Stimulated activated naive B cell treated with anti-CD40 and anti-IgM and Interleukin-4, amounts not matched to agents 10 μg/mL and 1 μg/mL and 100 μg/mL, for 72 hours (primary cell): Measurements from ENCODE around the gene GSN.

Source experiments
- ATAC-seq, 2 donors: fragments of 150-1000 bp; cut with Tn5 transposase; replicated peaks; 2 replicates each; pipeline ENCODE4 v1.10.0; 2021; ENCODE audit warnings: moderate library complexity in 1 of 2
- DNase-seq: peaks from one replicate; pipeline ENCODE4 v3.0.0; 2021
- H3K27ac Mint-ChIP-seq: one replicate; pipeline ENCODE4 v1.8.0; 2022; ENCODE audit warnings: mild to moderate bottlenecking, mixed read lengths
- H3K27me3 Mint-ChIP-seq, 2 donors: one replicate each; pipeline ENCODE4 v1.8.0; 2022; ENCODE audit warnings: mixed read lengths in 2 of 2
- H3K36me3 Mint-ChIP-seq, 2 donors: one replicate each; pipeline ENCODE4 v1.8.0; 2022; ENCODE audit warnings: mixed read lengths in 2 of 2, mild to moderate bottlenecking in 1 of 2
- H3K4me1 Mint-ChIP-seq, 2 donors: one replicate each; pipeline ENCODE4 v1.8.0; 2022; ENCODE audit warnings: mixed read lengths in 2 of 2, mild to moderate bottlenecking in 1 of 2
- H3K4me3 Mint-ChIP-seq, 2 donors: one replicate each; pipeline ENCODE4 v1.8.0; 2022; ENCODE audit warnings: mild to moderate bottlenecking in 2 of 2, mixed read lengths in 2 of 2, moderate library complexity in 1 of 2
- H3K9me3 Mint-ChIP-seq, 2 donors: one replicate each; pipeline ENCODE4 v1.8.0; 2022; ENCODE audit warnings: mixed read lengths in 2 of 2, mild to moderate bottlenecking in 1 of 2

GSN gene

DNA sequence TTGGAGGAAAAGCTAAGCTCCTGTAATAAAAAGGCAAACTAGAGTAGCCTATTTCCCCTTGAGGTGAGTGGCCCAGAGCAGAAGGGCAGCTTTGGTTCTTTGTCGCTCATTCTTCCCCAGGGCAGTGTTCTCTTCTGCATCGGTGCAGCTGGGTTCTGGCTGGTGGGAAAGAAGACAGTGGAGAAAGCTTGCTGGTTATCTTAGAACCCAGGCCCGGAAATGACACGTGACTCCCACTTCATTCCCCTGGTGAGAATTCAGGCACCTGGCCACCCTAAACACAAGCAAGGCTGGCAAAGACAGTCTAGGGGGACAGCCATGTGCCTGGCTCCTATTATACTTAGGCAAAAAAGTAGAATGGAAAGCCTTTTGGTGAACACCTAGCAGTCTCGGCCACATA is 32.5 kb upstream of the GSN start:
- ATAC-seq, result no peak
- peaks cover 53 to 74% of the 10 kb centered on the region in 2 donors for H3K36me3 Mint-ChIP-seq
- no peaks in the 10 kb centered on the region for H3K9me3 Mint-ChIP-seq
- no peak overlapping the region for H3K27ac Mint-ChIP-seq
- no peak for DNase-seq
- H3K4me1 Mint-ChIP-seq, result peaks cover 2 to 10% of the 10 kb centered on the region in 2 donors
- no peaks in the 10 kb centered on the region for H3K27me3 Mint-ChIP-seq
- H3K4me3 Mint-ChIP-seq, result no peak overlapping the region

DNA sequence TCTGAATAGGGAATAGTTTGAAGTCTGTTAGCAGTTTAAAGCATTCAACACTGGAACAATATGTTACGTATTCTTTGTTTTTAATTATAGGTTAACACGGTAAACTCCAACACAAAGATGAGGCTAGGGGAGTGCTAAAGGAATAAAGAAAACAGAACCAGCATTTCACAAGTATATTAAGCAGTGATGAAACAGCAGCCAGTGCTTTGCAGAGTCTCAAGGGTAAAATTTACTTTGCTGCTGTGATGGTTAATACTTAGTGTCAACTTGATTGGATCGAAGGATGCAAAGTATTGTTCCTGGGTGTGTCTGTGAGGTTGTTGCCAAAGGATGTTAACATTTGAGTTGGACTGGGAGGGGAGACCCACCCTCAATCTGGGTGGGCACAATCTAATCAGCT is 30.0 kb upstream of the GSN start:
- Mint-ChIP-seq H3K4me3 (no peak overlapping the region), H3K36me3 (peaks cover 45 to 76% of the 10 kb centered on the region in 2 donors), H3K4me1 (peaks cover 2 to 10% of the 10 kb centered on the region in 2 donors), H3K9me3 (peaks cover 0 to under 1% of the 10 kb centered on the region in 2 donors), H3K27ac (no peak overlapping the region), H3K27me3 (no peaks in the 10 kb centered on the region)
- DNase-seq (no peak), ATAC-seq (no peak)

DNA sequence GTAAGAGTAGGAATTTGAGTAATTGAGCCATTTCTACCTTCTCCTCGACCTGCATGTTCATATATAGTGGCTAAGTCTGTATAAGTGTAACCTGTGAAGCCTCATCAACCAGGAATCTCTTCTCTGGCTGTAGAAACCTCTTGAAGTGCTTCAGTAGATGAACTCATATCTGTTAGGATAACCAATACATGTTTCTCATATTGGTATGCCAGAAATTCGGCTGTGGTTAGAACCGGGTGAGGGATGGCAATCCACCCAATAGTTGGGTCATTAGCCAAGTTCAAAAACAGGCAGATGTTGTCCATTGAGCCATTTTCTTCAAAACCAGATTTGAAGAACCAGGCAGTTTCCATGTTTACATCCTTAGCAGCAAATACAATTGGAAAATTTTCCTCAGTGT is 28.9 kb upstream of the GSN start:
- DNase-seq (no peak), ATAC-seq (no peak)
- H3K4me3 Mint-ChIP-seq, result no peak overlapping the region
- H3K9me3 Mint-ChIP-seq, result peaks cover 7 to 8% of the 10 kb centered on the region in 2 donors
- no peak overlapping the region for H3K27ac Mint-ChIP-seq
- H3K4me1 Mint-ChIP-seq, result peaks cover 2 to 10% of the 10 kb centered on the region in 2 donors
- H3K36me3 Mint-ChIP-seq, result peaks cover 53 to 81% of the 10 kb centered on the region in 2 donors
- H3K27me3 Mint-ChIP-seq, result no peaks in the 10 kb centered on the region

DNA sequence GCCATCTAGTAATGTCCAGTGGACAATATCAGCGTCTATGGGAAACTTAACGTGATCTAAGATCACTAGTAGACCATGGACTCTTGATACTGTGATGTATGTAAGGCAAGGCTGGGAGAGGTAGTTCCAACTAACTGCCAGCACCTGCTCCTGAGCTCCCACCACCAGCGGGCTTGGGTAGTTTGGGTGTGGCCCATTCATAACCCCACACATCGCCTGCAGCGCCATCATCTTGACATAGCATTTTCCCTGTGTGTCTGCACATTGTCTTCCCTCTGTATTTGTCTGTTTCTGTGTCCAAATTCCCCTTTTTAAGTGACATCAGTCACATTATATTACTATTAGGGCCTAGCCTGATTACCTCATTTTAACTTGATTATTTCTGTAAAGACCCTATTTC is 28.1 kb upstream of the GSN start:
- no peak overlapping the region for H3K4me3 Mint-ChIP-seq
- peaks cover 53 to 81% of the 10 kb centered on the region in 2 donors for H3K36me3 Mint-ChIP-seq
- H3K27ac Mint-ChIP-seq, result no peak overlapping the region
- ATAC-seq (no peak), DNase-seq (no peak)
- H3K4me1 Mint-ChIP-seq, result peaks cover 2 to 10% of the 10 kb centered on the region in 2 donors
- H3K27me3 Mint-ChIP-seq, result no peaks in the 10 kb centered on the region
- H3K9me3 Mint-ChIP-seq, result peaks cover 8% of the 10 kb centered on the region in 2 donors

DNA sequence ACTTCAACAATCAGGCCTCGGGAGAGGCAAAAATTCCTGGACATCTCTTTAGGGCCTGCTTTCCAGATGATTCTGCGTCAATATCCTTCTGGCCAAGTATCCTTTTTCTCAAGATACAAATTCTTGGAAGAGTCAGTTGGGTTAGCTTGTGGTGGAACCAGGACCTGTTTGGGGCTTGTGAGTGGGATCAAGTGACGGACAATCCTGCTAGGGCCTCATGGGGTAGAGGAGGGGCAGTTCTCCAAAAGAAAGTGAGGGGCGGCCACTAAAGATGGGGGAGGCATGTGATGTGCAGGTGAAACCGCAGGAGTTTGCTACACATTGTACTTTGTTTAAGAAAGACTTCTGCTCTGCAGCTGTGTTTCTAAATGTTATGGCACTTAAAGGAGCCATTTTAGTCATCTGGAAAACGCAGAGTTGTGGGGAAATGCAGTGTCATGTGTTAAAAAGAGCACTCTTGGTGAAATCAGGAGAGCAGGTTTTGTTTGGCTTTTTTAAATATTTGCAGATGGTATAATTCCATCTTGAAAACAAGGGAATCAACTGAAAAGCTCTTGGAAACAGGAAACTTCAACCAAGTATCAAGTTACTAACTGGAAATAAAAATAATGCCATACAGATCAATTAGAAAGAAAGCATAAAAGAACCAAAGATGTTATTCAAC is 27.4 kb upstream of the GSN start:
- Mint-ChIP-seq H3K4me1 (peaks cover 2 to 10% of the 10 kb centered on the region in 2 donors), H3K27ac (no peak overlapping the region), H3K36me3 (peaks cover 48 to 73% of the 10 kb centered on the region in 2 donors)

DNA sequence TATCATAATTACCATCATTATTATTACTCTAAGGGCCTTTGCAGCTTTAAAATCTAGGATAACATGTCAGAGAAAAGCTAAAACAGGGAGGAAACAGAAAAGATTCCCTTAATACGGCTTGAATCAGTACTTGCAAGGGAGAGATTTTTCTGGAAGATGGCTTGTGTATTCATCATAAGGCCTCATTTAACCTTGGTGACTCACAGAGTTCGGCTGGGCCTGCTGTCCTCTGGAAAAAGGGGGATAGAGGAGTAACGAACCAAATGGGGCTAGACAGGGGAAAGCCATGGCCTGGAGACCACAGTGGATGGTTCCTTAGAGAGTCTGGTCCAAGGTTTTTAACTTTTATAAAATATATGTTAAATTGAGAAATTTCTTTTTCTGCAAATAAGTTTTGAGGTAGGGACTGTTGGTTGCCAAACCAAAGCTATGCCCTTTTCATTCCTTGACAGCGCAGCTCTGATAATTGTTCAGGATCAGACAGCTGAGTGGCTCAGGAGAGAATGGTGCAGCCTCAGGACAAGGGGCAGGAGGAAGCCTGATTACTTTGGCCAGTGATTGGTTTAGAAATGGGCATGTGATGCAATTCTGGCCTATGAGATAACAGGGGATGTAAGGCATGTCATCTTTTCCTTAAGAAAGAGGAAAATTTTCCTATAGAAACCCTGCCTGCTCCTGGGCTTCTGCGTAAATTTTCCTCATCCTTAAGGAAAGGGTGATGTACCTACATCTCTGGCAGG is 25.6 kb upstream of the GSN start:
- Mint-ChIP-seq H3K27me3 (no peaks in the 10 kb centered on the region), H3K36me3 (peaks cover 44 to 66% of the 10 kb centered on the region in 2 donors), H3K4me3 (no peak overlapping the region), H3K27ac (no peak overlapping the region), H3K4me1 (peaks cover 0 to 1% of the 10 kb centered on the region in 2 donors), H3K9me3 (peaks cover 8% of the 10 kb centered on the region in 2 donors)
- DNase-seq, result no peak
- no peak for ATAC-seq

More for the DNA sequence above, 27.4 kb upstream of the GSN start:
- no peak for ATAC-seq
- no peaks in the 10 kb centered on the region for H3K27me3 Mint-ChIP-seq
- no peak overlapping the region for H3K4me3 Mint-ChIP-seq
- peaks cover 8% of the 10 kb centered on the region in 2 donors for H3K9me3 Mint-ChIP-seq
- DNase-seq, result no peak

DNA sequence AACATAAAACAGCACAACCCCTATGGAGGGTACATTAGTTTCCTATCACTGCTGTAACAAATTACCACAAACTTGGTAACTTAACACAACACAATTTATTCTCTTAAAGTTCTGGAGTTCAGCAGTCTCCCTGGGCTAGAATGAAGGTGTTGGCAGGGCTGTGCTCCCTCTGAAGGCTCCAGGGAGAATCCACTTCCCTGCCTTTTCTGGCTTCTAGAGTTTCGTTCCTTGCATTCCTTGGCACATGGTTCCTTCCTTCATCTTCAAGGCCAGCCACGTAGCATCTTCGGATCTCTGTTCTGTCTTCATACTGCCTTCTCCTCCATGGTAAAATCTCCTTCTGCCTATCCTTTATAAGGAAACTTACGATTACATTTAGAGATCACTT is 25.0 kb upstream of the GSN start:
- Mint-ChIP-seq H3K4me3 (no peak overlapping the region), H3K36me3 (peaks cover 45 to 62% of the 10 kb centered on the region in 2 donors), H3K27ac (no peak overlapping the region), H3K27me3 (no peaks in the 10 kb centered on the region), H3K9me3 (peaks cover 8% of the 10 kb centered on the region in 2 donors), H3K4me1 (peaks cover 0 to 1% of the 10 kb centered on the region in 2 donors)
- ATAC-seq (no peak), DNase-seq (no peak)

DNA sequence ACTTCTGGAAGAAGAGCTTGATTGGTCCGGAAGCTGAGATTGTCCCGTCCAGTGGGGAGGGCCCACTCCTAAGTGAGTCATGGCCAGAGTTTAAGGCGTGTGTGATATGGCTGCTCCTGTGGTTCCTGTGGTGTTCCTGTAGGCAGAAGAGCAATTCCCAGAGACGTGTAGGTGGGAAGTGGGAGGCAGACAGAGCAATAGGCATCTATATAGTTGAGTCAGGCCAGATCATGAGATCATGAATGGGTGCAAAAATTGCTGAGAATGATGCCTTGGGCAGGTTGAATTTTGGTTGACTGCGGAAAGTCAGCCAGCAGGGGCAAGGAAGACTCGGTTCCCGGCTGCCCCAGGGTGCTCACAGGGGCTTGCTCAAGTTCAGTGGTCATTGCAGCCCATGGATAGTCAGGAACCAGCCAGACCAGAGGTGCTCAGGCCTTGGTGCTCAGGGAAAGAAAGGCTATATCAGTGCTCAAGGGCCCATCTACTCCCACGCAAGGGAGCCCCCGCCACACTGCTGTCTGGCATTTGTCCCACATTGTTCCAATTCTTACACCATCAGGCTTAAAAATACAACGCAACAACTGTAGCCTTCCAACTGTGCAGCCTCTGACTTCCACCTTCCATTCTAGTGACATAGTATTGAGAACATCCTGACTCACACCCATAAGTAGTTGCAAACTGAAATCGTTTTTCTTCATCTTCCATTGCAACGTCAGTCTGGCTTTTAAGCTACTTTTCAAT is 21.0 kb upstream of the GSN start:
- Mint-ChIP-seq H3K36me3 (peaks cover 42 to 53% of the 10 kb centered on the region in 2 donors), H3K27me3 (no peaks in the 10 kb centered on the region), H3K4me3 (no peak overlapping the region), H3K27ac (peak overlapping the region; percentile 7), H3K9me3 (peaks cover 13 to 15% of the 10 kb centered on the region in 2 donors), H3K4me1 (peaks cover 14 to 22% of the 10 kb centered on the region in 2 donors)
- no peak for ATAC-seq
- no peak for DNase-seq

DNA sequence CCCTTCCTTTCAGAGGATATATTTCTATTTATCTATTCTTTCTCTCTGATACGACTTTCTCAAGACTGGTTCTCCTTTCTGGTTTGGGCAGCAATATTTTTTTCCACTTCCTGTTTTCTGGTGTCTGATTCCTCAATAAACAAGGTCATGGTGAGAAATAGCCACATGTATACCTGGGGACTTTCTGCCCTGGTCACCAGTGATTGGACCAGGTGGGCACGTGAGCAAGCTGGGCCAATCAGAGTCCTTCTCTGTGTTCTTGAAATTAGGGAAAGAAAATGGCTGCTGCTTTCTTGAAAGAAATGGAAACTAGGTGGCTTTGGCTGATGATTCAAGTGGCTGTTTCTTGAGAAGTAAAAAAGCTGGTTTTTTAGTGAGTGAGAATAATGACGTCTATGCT is 18.4 kb upstream of the GSN start:
- Mint-ChIP-seq H3K9me3 (peaks cover 7% of the 10 kb centered on the region in 2 donors), H3K4me1 (peaks cover 29 to 48% of the 10 kb centered on the region in 2 donors), H3K4me3 (peak overlapping the region in 1 of 2 donors; percentile 29), H3K27ac (peak overlapping the region; percentile 92), H3K27me3 (no peaks in the 10 kb centered on the region), H3K36me3 (peaks cover 28 to 40% of the 10 kb centered on the region in 2 donors)
- DNase-seq (peak; percentile 32), ATAC-seq (peak; percentile 82 to 92)

DNA sequence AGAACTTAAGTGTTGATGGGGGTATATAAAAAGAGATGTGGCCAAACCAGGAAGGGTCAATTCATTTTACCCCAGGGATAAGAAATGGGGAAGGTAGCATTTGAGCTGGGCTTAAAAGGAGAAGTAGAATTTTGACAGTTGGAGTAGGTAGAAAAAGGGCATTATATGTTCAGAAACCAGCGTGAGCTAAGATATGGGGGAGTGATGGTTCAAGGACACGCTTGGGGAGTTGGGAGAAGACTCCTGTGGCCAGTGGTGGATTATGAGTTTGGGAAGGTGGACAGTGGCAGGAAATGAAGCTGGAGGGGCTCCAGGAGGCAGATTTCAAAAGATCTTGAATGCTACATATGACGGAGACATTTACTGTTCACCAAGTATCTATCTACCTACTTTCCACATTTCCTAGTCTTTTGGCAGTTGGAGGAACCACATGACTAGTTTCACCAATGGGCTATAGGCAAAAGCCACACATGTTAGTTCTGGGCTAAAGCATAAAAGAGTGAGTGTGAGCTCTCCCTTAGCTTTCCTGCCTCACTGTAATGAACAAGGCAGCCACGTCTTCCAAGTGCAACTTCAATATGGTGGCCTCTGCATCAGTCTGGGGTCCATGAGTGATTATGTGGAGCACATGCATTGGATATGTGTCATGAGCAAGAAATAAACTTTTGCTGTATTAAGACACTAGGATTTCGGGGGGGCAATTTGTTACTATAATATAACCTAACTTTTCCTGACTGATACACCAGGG is 15.7 kb upstream of the GSN start:
- peaks cover 7% of the 10 kb centered on the region in 2 donors for H3K9me3 Mint-ChIP-seq
- H3K4me3 Mint-ChIP-seq, result peak overlapping the region in 1 of 2 donors; percentile 27
- H3K27me3 Mint-ChIP-seq, result no peaks in the 10 kb centered on the region
- ATAC-seq, result peak; percentile 51 to 58
- H3K27ac Mint-ChIP-seq, result peak overlapping the region; percentile 48
- H3K4me1 Mint-ChIP-seq, result peaks cover 27 to 53% of the 10 kb centered on the region in 2 donors
- DNase-seq, result no peak
- H3K36me3 Mint-ChIP-seq, result peaks cover 21 to 39% of the 10 kb centered on the region in 2 donors

DNA sequence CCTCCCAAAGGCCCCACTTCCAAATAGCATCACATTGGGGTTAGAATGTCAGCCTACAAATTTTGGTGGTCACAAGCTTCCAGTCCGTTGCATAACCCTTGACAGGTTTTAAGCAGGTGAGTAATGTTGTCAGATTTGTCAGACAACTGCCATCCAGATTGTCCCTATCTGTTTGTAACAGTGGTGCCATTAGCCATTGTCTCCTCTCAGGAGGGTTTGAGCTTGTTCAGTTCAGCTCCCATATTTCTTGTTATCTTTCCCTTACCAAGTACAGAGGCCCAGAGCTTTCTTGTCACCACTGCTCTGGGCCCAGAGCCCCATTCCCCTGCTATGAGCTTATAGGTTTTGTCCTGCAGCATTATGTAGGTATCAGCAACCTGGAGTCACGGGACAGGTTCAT is 14.8 kb upstream of the GSN start:
- Mint-ChIP-seq H3K4me1 (peaks cover 27 to 51% of the 10 kb centered on the region in 2 donors), H3K27me3 (no peaks in the 10 kb centered on the region), H3K27ac (no peak overlapping the region), H3K36me3 (peaks cover 19 to 41% of the 10 kb centered on the region in 2 donors), H3K4me3 (no peak overlapping the region), H3K9me3 (peaks cover 7% of the 10 kb centered on the region in 2 donors)
- DNase-seq (no peak), ATAC-seq (no peak)

DNA sequence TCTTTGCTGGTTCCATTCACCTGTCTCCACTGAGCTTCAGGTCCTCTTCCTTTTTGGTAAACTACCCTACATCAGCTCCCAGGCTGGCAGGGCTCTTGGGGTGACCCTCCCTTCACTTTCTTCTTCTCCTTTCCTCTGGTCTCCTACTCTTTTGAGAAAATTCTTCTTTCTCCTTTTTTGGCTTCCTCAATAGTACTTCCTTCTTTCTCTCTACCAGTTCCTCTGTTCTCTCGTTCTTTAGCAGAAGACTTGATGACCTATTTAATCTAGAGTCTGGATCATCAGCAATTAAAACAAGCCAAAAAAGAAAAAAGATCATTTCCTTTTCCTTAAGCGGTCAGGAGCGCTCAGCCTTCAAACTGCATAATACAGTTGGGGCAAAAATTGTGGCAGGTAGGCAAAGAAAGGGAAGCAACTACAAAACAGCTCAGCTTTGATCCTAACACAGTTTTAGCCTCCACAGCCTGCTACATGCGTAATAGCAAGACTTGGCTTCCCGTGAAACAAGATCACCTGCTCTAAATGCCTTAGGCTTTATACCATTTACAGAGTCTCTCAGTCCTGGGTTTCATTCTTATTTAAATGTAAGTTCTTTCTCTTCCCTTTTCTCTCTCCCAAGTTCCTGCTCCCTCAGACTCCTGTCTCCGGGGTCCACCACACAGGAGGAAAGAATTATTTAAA is 14.0 kb upstream of the GSN start:
- ATAC-seq, result peak; percentile 37 to 54
- Mint-ChIP-seq H3K27me3 (no peaks in the 10 kb centered on the region), H3K4me1 (peaks cover 21 to 43% of the 10 kb centered on the region in 2 donors), H3K9me3 (peaks cover under 1 to 5% of the 10 kb centered on the region in 2 donors), H3K36me3 (peaks cover 12 to 36% of the 10 kb centered on the region in 2 donors), H3K4me3 (peak overlapping the region in 1 of 2 donors; percentile 5), H3K27ac (no peak overlapping the region)
- no peak for DNase-seq

DNA sequence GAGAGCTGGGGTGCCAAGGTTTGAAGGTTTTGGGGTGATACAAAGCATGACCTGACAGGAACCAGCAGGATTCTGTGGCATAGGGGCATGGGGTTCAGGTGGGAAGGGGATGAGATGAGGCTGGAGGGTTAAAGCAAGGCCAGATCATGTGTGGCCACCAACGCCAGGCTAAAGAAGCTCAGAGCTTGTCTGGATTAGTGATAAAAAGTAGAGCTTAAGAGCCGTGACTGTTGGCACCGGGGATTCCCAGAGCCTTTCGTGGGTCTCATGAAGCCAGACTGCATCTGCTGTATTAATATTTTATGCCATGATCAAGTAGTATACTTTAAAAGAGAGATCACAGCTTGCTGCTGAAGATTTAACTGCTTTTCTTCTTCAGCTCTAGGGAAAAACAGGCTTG is 8.5 kb upstream of the GSN start:
- ATAC-seq (no peak), DNase-seq (no peak)
- peaks cover 2 to 6% of the 10 kb centered on the region in 2 donors for H3K4me1 Mint-ChIP-seq
- H3K9me3 Mint-ChIP-seq, result no peaks in the 10 kb centered on the region
- no peak overlapping the region for H3K27ac Mint-ChIP-seq
- no peak overlapping the region for H3K4me3 Mint-ChIP-seq
- H3K36me3 Mint-ChIP-seq, result peaks cover 14 to 26% of the 10 kb centered on the region in 2 donors
- no peaks in the 10 kb centered on the region for H3K27me3 Mint-ChIP-seq
